ENCODE measurements around the gene NXNL1. TPM values are rescaled to one million over a fixed set of nuclear protein-coding genes. Genes with fewer than 3 reads are reported as not detected.
A peak's percentile ranks its signal among the peaks of the same experiment; 100 is the strongest.

NXNL1 gene
- total RNA-seq, 1 donor from 2014 or later: not detected

DNA sequence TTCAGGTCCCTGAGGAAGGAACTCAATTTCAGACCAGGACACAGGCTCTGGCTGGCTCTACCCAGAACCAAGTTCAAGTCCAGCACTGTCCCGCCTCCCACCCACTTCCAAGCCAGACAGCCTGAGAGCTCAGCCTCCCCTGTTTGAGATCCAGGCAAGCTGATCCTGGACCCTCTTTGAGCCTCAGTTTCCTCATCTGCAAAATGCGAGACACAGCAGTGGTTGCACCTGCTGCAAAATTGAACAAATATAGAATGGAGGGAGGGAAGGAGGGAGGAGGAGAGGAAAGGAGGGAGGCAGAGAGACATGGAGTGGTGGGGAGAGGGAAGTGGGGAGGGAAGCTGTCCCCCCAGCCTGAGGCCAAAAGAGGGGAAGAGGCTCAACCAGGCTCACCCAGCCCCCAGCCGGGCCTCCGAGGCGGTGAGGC lies 13.0 kb downstream of the NXNL1 start:
- Histone ChIP-seq H3K4me3 (ENCODE audit: low read depth, low read length) (peak overlapping the region; percentile 18), H3K27me3 (ENCODE audit: control insufficient read depth, insufficient read depth, low read length) (peaks cover 19% of the 10 kb centered on the region), H3K36me3 (ENCODE audit: control insufficient read depth, insufficient read depth, low read length) (no peaks in the 10 kb centered on the region)
- TF ChIP-seq, protein P1, sequence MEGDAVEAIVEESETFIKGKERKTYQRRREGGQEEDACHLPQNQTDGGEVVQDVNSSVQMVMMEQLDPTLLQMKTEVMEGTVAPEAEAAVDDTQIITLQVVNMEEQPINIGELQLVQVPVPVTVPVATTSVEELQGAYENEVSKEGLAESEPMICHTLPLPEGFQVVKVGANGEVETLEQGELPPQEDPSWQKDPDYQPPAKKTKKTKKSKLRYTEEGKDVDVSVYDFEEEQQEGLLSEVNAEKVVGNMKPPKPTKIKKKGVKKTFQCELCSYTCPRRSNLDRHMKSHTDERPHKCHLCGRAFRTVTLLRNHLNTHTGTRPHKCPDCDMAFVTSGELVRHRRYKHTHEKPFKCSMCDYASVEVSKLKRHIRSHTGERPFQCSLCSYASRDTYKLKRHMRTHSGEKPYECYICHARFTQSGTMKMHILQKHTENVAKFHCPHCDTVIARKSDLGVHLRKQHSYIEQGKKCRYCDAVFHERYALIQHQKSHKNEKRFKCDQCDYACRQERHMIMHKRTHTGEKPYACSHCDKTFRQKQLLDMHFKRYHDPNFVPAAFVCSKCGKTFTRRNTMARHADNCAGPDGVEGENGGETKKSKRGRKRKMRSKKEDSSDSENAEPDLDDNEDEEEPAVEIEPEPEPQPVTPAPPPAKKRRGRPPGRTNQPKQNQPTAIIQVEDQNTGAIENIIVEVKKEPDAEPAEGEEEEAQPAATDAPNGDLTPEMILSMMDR (IDR thresholded peaks at IDR 0.05; ENCODE audit: insufficient read depth, low read length, poor library complexity, severe bottlenecking): no peak
- DNase-seq (ENCODE audit: low read depth): no peak

DNA sequence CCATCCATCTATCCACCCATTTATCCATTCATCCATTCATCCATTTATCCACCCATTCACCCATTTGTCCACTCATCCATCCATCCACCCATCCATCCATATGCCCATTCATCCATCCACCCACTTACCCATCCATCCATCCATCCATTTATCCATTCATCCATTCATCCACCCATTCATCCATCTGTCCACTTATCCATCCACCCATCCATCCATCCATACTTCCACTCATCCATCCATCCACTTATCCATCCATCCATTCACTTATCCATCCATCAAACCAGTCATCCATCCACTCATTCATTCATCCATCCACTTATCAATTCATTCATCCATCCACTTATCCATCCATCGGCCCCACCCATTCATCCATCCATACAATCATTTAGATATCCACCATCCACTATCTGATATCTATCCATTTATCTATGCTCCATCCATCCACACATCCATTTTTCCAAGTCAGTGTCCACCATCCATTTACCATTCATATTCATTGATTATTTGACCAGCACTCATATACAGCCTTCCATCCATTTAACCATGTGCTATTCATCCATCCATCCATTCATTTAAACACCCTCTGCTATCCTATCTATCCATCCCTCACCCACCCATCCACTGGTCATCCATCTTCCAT lies 15.1 kb downstream of the NXNL1 start:
- Histone ChIP-seq H3K27me3 (ENCODE audit: control insufficient read depth, insufficient read depth, low read length) (peaks cover 19% of the 10 kb centered on the region), H3K4me3 (ENCODE audit: low read depth, low read length) (no peak overlapping the region), H3K36me3 (ENCODE audit: control insufficient read depth, insufficient read depth, low read length) (no peaks in the 10 kb centered on the region)
- TF ChIP-seq, protein P1 (IDR thresholded peaks at IDR 0.05; ENCODE audit: insufficient read depth, low read length, poor library complexity, severe bottlenecking): no peak
- DNase-seq (ENCODE audit: low read depth): no peak

DNA sequence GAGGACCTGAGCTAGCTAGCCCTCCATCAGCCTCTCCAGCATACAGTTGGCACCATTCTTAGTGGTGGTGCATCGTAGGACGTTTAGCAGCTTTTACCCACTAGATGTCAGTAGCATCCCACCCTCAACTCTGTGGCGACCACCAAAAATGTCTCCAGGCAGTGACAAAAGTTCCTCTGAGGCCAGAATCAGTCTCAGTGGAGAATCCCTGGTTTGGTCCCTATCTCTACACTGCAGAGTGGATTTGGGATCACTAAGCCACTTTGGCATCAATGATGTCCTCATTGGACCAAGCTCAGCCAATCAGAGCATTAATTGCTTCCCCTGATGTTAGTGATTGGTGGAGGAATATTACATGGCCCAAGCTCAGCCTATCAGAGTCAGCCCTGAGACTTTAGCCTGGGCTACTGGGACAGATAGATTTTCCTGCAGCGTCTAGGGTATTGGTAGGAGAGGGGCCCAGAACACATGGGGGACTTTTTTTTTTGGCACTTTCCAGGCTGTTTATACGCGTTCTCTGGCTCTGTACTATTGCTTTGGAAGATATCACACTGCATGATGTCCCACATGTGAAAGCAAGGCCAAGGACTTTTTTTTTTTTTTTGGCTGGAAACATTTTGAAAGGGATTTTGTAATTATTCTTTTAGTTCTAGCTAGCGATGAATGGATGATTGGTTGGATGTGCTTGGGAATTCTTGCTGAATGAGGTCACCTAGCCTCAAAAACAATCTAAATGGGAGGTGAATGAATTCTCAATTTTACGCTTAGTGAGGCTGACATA lies 19.3 kb downstream of the NXNL1 start:
- Histone ChIP-seq H3K27me3 (ENCODE audit: control insufficient read depth, insufficient read depth, low read length) (peaks cover 2% of the 10 kb centered on the region), H3K4me3 (ENCODE audit: low read depth, low read length) (no peak overlapping the region), H3K36me3 (ENCODE audit: control insufficient read depth, insufficient read depth, low read length) (no peaks in the 10 kb centered on the region)
- DNase-seq (ENCODE audit: low read depth): peak; percentile 41
- TF ChIP-seq, protein P1 (IDR thresholded peaks at IDR 0.05; ENCODE audit: insufficient read depth, low read length, poor library complexity, severe bottlenecking): peak; percentile 47

DNA sequence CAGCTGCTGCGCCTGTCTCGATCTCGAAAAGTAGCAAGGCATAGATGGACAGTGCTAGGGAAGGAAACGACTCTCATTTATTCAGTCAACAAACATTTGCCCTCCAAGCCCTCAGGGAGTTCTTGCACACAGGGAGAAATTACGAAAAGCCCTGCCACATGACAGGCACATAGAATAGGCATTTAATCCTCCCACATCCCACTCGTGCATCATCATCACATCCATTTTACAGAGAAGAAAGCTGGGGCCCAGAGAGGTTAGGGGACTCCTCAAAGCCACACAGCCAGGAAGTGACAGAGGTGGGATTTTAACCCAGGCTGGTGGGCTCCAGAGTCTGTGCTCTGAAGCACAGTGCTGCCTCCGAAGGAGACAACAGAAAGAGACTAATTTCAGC lies 23.9 kb downstream of the NXNL1 start:
- no peak for DNase-seq (ENCODE audit: low read depth)
- TF ChIP-seq, protein P1 (IDR thresholded peaks at IDR 0.05; ENCODE audit: insufficient read depth, low read length, poor library complexity, severe bottlenecking): no peak

DNA sequence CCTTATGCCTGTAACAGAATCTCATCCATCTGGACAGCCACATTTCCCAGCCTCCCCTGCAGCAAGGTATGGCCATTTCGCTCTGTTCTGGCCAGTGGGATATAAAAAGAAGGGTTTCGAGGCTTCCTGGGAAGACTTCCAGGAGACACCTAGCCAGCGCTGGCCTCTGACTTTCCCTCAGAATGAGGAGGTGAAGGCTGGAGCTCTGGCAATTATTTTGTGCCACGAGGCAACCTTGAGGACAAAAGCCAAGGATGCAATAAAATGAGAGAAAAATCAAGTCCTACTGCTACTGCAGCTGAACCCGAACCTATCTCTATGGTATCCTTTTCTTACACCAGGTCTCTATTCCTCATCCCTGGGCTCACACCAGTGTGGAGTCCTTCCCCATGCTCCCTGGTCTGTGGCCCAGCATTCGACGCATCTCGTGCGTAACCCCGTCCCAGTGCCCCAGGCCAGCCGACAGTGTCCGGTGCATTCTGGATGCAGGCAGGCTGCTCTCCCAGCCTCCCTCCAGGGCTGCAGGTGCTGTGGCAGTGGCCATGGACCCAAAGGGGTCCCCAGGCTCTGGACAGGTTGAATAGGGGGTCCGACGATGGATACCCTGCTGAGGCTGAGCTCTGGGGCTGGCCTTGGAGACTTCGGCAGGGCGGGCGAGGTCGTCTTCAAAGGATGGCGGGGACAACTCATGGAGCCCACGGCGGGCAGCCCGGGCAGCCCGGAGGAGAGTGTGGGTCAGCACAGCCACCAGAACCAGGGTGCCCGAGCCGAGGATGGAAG lies 24.4 kb downstream of the NXNL1 start:
- TF ChIP-seq, protein P1 (IDR thresholded peaks at IDR 0.05; ENCODE audit: insufficient read depth, low read length, poor library complexity, severe bottlenecking): no peak
- Histone ChIP-seq H3K27me3 (ENCODE audit: control insufficient read depth, insufficient read depth, low read length) (peaks cover 2% of the 10 kb centered on the region), H3K4me3 (ENCODE audit: low read depth, low read length) (no peak overlapping the region), H3K36me3 (ENCODE audit: control insufficient read depth, insufficient read depth, low read length) (no peaks in the 10 kb centered on the region)
- no peak for DNase-seq (ENCODE audit: low read depth)

More for the DNA sequence above, 23.9 kb downstream of the NXNL1 start:
- Histone ChIP-seq H3K4me3 (ENCODE audit: low read depth, low read length) (no peak overlapping the region), H3K27me3 (ENCODE audit: control insufficient read depth, insufficient read depth, low read length) (peaks cover 2% of the 10 kb centered on the region), H3K36me3 (ENCODE audit: control insufficient read depth, insufficient read depth, low read length) (no peaks in the 10 kb centered on the region)

All from kidney epithelial cell (primary cell).